Suprapubic skin (tissue), 4 donors: ENCODE results near the gene GRAMD4. TPM values are rescaled to one million over a fixed set of nuclear protein-coding genes. Genes with fewer than 3 reads are reported as not detected.
A peak's percentile ranks its signal among the peaks of the same experiment; 100 is the strongest.

ENCODE experiments used
- DNase-seq, 2 donors: peaks; one replicate each; pipeline ENCODE4 v3.0.0-alpha.2; 2019; ENCODE audit warnings: low spot score in 2 of 2
- H3K27ac ChIP-seq: fragments of 200-600 bp; sonication (generic); one replicate; pipeline ENCODE4 v1.5.1; 2019
- H3K27me3 ChIP-seq: fragments of 200-600 bp; sonication (generic); one replicate; pipeline ENCODE4 v1.5.1; 2019
- H3K36me3 ChIP-seq: fragments of 200-600 bp; sonication (generic); one replicate; pipeline ENCODE4 v1.5.1; 2019
- H3K4me1 ChIP-seq: fragments of 200-600 bp; sonication (generic); one replicate; pipeline ENCODE4 v1.5.1; 2019
- H3K4me3 ChIP-seq: fragments of 200-600 bp; sonication (generic); one replicate; pipeline ENCODE4 v1.5.1; 2019; ENCODE audit warnings: mild to moderate bottlenecking
- H3K9me3 ChIP-seq: fragments of 200-600 bp; sonication (generic); one replicate; pipeline ENCODE4 v1.5.1; 2019
- CTCF ChIP-seq, 2 donors: fragments of 200-600 bp in 1 of 2; fragments of 450-650 bp in 1 of 2; sonication (generic) in 1 of 2; IDR thresholded peaks; one replicate each; pipeline ENCODE4 v1.5.1; 2016 to 2019; ENCODE audit warnings: antibody characterized with exemption in 2 of 2, mild to moderate bottlenecking in 1 of 2, moderate library complexity in 1 of 2
- EP300 ChIP-seq: sonication (generic); formaldehyde crosslinking; IDR thresholded peaks from one replicate; pipeline ENCODE4 v1.6.1; 2017; ENCODE audit warnings: antibody characterized with exemption
- POLR2A ChIP-seq, 2 donors: fragments of 450-650 bp; IDR thresholded peaks; one replicate each; pipeline ENCODE4 v1.6.1; 2017; ENCODE audit warnings: antibody characterized with exemption in 2 of 2, mild to moderate bottlenecking in 2 of 2, moderate library complexity in 2 of 2
- POLR2AphosphoS5 ChIP-seq, 3 donors: sonication (generic); formaldehyde crosslinking; IDR thresholded peaks; one replicate each; pipeline ENCODE4 v1.6.1; 2017; ENCODE audit warnings: antibody characterized with exemption in 3 of 3
- WGBS: methylation state at CpG from one replicate; pipeline ENCODE4 v1.1.5; 2018; 5-methylcytosine and 5-hydroxymethylcytosine counted together
- total RNA-seq, 4 donors: library from RNA; depleted of rRNA; stranded (reverse); fragments of >200 nt; gene quantifications; one replicate each; pipeline ENCODE4 v1.1.0, GENCODE V29; 2016

The GRAMD4 gene
- total RNA-seq, 4 donors from 2014 or later = 64.1 to 230 (median 164) TPM

DNA sequence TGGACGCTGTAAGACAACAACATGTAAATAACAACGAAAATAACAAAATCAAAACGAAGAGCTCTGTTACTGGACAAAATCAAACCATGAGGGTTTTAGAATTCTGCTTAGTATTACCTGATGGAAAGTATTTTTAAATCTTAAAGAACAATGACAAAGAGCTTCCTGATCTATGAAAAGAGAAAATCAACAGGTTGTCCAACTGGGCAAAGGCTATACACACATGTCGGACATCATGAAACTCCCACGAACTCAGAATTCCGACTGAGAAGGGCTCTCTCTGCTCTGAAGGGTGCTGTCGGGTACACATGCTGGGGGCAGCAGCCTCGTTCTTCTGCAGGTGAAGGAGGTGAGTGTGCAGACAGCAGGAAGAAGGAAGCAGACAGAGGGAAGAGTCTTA, 92.1 kb downstream of the GRAMD4 start:
- Histone ChIP-seq H3K4me1 (peaks cover 10% of the 10 kb centered on the region), H3K27ac (no peak overlapping the region), H3K9me3 (no peaks in the 10 kb centered on the region), H3K4me3 (no peak overlapping the region), H3K27me3 (no peaks in the 10 kb centered on the region), H3K36me3 (peaks cover 47% of the 10 kb centered on the region)
- WGBS = 94% methylated on average over 8 of the region's 8 CpGs
- no peak for DNase-seq
- no peak for TF ChIP-seq POLR2AphosphoS5 (IDR thresholded peaks at IDR 0.05)
- TF ChIP-seq CTCF (IDR thresholded peaks at IDR 0.05) = no peak
- TF ChIP-seq EP300 = no peak
- TF ChIP-seq POLR2A (IDR thresholded peaks at IDR 0.05) = no peak

DNA sequence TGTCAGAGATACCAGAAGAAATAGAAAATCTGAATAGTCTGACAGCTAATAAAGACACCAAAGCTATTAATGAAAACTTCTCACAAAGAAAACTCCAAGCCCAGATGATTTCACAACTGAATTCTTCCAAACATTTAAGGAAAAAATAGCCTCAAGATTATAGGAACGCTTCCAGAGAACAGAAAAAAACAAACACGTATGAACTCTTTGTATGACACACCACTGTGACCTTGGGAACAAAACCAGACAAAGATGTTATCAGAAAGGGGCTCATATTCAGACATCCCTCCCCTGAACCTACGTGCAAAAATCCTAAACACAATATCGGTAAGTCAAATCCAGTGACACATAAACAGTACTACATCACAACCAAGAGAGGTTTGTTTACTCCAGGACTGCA, 94.4 kb downstream of the GRAMD4 start:
- H3K27ac ChIP-seq = peak overlapping the region; percentile 12
- H3K27me3 ChIP-seq = no peaks in the 10 kb centered on the region
- H3K9me3 ChIP-seq = no peaks in the 10 kb centered on the region
- TF ChIP-seq CTCF (IDR thresholded peaks at IDR 0.05) (no peak), EP300 (no peak), POLR2AphosphoS5 (IDR thresholded peaks at IDR 0.05) (no peak), POLR2A (IDR thresholded peaks at IDR 0.05) (no peak)
- no peak for DNase-seq
- peaks cover 10% of the 10 kb centered on the region for H3K4me1 ChIP-seq
- peaks cover 42% of the 10 kb centered on the region for H3K36me3 ChIP-seq
- H3K4me3 ChIP-seq = no peak overlapping the region
- WGBS = 29% methylated on average over 4 of the region's 4 CpGs

DNA sequence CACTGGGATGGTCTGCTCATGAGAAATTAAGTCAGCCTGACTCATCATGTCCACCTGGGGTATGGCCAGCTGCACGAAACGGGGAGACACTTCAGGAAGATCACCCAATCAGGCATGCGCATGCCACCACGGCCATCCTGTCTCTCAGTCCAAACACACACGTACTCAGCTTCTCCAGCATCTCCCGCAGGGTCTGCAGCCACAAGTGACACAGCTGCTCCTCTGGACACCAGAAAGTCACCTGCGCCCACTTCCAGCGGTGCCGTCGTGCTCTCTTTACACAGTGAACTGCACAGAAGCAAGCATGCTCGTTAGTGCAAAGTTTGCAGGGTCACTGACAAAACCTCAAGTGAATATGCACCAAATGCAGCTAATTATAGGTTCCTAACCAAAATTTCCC, 99.7 kb downstream of the GRAMD4 start:
- WGBS = 87% methylated on average over 11 of the region's 11 CpGs
- Histone ChIP-seq H3K27me3 (no peaks in the 10 kb centered on the region), H3K9me3 (no peaks in the 10 kb centered on the region), H3K4me3 (no peak overlapping the region), H3K27ac (no peak overlapping the region), H3K4me1 (peaks cover 12% of the 10 kb centered on the region), H3K36me3 (peaks cover 32% of the 10 kb centered on the region)
- DNase-seq = no peak
- TF ChIP-seq EP300 = no peak
- no peak for TF ChIP-seq CTCF (IDR thresholded peaks at IDR 0.05)
- TF ChIP-seq POLR2AphosphoS5 (IDR thresholded peaks at IDR 0.05) = no peak
- TF ChIP-seq POLR2A (IDR thresholded peaks at IDR 0.05) = no peak

DNA sequence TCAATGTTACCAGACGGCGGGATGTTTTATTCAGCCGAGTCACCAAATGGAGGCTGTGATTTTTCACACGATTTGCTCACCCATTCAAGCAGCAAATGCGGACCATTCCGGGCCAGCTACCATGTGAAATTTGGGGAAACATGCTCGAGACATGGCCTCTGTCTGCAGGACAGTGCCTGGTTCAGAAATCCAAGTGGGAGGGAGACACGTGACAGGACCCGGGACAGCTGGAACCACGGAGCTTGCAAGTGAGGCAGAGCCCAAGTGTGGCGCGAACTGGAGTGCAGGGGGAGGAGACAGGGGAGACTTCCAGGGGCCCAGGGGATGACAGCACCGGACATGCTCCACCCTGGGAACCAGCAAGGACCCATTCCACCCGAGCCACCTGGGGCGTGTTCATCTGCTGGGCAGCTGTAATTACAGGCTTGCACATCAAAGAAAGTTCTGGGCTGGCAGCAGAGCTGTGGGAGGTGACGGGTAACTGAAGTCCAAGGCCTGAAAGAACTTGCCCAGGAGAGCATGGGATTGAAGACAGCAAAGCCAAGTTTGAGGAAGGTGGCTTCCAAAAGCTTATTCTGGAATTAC, 101.4 kb downstream of the GRAMD4 start:
- no peak for TF ChIP-seq EP300
- no peak for TF ChIP-seq POLR2A (IDR thresholded peaks at IDR 0.05)
- no peak for TF ChIP-seq POLR2AphosphoS5 (IDR thresholded peaks at IDR 0.05)
- no peak for TF ChIP-seq CTCF (IDR thresholded peaks at IDR 0.05)
- no peaks in the 10 kb centered on the region for H3K9me3 ChIP-seq
- no peak overlapping the region for H3K4me3 ChIP-seq
- DNase-seq = no peak
- H3K36me3 ChIP-seq = peaks cover 28% of the 10 kb centered on the region
- 67% methylated on average over 15 of the region's 16 CpGs for WGBS
- no peaks in the 10 kb centered on the region for H3K27me3 ChIP-seq
- H3K27ac ChIP-seq = no peak overlapping the region
- H3K4me1 ChIP-seq = peaks cover 20% of the 10 kb centered on the region

- 96% methylated on average over 9 of the region's 9 CpGs for WGBS
- Histone ChIP-seq H3K4me1 (peaks cover 29% of the 10 kb centered on the region), H3K36me3 (peaks cover 19% of the 10 kb centered on the region), H3K4me3 (no peak overlapping the region), H3K27me3 (no peaks in the 10 kb centered on the region), H3K9me3 (no peaks in the 10 kb centered on the region), H3K27ac (no peak overlapping the region)
- no peak for TF ChIP-seq EP300
- no peak for TF ChIP-seq CTCF (IDR thresholded peaks at IDR 0.05)
- no peak for TF ChIP-seq POLR2AphosphoS5 (IDR thresholded peaks at IDR 0.05)
- no peak for TF ChIP-seq POLR2A (IDR thresholded peaks at IDR 0.05)
- DNase-seq = no peak
Observed at GRCh38 chr22:46723882-46724281, 103.7 kb downstream of the GRAMD4 start.
